Measurements from ENCODE around the gene XPA.

- TF ChIP-seq NFIC (IDR thresholded peaks at IDR 0.05) (no peak), MAX (IDR thresholded peaks at IDR 0.05) (no peak), TAF1 (IDR thresholded peaks at IDR 0.05; ENCODE audit: low read depth) (no peak), CEBPB (IDR thresholded peaks at IDR 0.05) (no peak), REST (IDR thresholded peaks at IDR 0.05; ENCODE audit: low read depth) (no peak), CREB1 (IDR thresholded peaks at IDR 0.05; ENCODE audit: low read depth) (no peak), RAD21 (IDR thresholded peaks at IDR 0.05; ENCODE audit: low read depth) (no peak), YY1 (IDR thresholded peaks at IDR 0.05; ENCODE audit: low read depth) (no peak), EP300 (IDR thresholded peaks at IDR 0.05; ENCODE audit: borderline replicate concordance) (no peak), TCF12 (IDR thresholded peaks at IDR 0.05; ENCODE audit: low read depth) (no peak)
Measured at GRCh38 chr9:97630591-97630990, 66.5 kb downstream of the XPA start.
